ENCODE results near the gene TRHDE.

The TRHDE gene

GRCh38 chr12:72272091-72272661 lies at the start of gene TRHDE:
TRHDE (plus strand) TSS chr12:72272370; CDS start chr12:72272644, 274 bp downstream.
- DNase-seq (ENCODE audit: low read depth in 3 of 3, low spot score in 1 of 3): no peak

- no peak for DNase-seq (ENCODE audit: low read depth in 3 of 3, low spot score in 1 of 3)
Measured at GRCh38 chr12:72226510-72226909, 45.7 kb upstream of the TRHDE start.

DNA sequence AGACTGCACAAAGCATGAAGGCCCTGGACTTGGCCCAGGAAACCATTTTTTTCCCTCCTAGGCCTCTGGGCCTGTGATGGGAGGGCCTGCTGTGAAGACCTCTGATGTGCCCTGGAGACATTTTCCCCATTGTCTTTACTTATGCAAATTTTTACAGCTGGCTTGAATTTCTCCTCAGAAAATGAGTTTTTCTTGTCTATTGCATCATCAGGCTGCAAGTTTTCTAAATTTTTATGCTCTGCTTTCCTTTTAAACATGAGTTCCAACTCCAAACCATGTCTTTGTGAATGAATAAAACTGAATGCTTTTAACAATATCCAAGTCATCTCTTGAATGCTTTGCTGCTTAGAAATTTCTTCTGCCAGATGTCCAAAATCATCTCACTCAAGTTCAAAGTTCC lies 43.7 kb upstream of the TRHDE start:
- no peak for DNase-seq (ENCODE audit: low read depth in 3 of 3, low spot score in 1 of 3)

GRCh38 chr12:72230589-72230988 lies 41.6 kb upstream of the TRHDE start:
- no peak for DNase-seq (ENCODE audit: low read depth in 3 of 3, low spot score in 1 of 3)

GRCh38 chr12:72234886-72235285 lies 37.3 kb upstream of the TRHDE start:
- no peak for DNase-seq (ENCODE audit: low read depth in 3 of 3, low spot score in 1 of 3)

GRCh38 chr12:72236071-72236705 lies 36.0 kb upstream of the TRHDE start:
- no peak for DNase-seq (ENCODE audit: low read depth in 3 of 3, low spot score in 1 of 3)

- no peak for DNase-seq (ENCODE audit: low read depth in 3 of 3, low spot score in 1 of 3)
Measured at GRCh38 chr12:72241552-72241951, 30.6 kb upstream of the TRHDE start.

DNA sequence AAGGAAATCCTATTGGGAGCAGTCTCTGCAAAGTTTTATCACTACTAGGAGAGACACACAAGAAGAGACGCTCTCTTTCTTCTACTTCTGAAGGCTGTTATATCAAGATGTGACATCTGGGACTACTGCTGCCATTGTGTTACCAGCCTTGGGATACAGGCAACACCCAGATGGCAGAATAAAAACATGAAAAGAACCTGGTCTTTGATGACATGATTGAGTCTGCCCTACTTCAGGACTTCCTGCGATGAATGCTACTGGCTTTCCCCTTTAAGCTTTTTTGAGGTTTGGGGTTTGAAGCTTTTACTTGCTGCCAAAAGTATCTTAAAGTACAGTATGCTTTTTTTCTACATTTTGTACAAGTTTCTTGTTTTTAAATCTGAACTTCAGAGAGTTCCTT lies 29.2 kb upstream of the TRHDE start:
- DNase-seq (ENCODE audit: low read depth in 3 of 3, low spot score in 1 of 3): no peak

- no peak for DNase-seq (ENCODE audit: low read depth in 3 of 3, low spot score in 1 of 3)
Measured at GRCh38 chr12:72246370-72246769, 25.8 kb upstream of the TRHDE start.

- no peak for DNase-seq (ENCODE audit: low read depth in 3 of 3, low spot score in 1 of 3)
Measured at GRCh38 chr12:72250346-72250745, 21.8 kb upstream of the TRHDE start.

DNA sequence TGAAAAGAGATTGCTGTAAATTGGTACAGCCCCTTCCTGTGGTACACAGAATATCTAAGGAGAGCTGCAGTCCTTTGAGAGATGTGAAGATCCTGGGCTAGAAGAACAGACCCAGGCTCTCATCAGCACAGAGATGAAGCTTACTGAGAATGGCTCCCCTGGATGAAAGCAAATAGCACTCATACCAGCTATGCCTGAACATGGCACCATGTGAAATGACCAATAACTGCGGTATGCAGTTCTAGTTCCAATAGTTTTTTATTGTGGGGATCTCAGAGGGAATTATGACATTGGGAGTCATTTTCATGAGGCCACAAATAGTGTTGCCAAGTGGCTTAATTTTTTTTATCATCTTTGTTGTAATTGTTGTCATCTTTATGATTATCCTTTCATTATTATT lies 15.4 kb upstream of the TRHDE start:
- no peak for DNase-seq (ENCODE audit: low read depth in 3 of 3, low spot score in 1 of 3)

DNA sequence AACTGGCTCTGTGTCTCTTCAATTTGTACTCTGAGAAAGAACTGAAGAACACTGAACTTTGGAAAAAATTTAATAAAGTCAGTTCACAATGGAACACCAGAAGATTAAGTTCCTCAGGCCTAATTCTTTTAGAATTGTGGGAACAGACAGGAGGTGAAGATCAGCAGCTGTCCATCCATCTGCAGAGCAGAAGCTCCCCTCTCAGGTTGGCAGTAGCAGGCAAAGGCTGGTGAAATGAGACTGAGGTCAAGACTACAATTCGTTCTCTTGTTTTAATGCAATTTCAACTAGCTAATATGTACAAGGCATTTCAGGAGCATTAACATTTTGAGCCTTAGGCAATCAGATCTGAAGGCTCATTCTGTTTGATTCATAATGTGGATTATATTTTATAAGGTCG lies 10.3 kb upstream of the TRHDE start:
- DNase-seq (ENCODE audit: low read depth in 3 of 3, low spot score in 1 of 3): no peak

- no peak for DNase-seq (ENCODE audit: low read depth in 3 of 3, low spot score in 1 of 3)
Measured at GRCh38 chr12:72264548-72265175, 7.5 kb upstream of the TRHDE start.

DNA sequence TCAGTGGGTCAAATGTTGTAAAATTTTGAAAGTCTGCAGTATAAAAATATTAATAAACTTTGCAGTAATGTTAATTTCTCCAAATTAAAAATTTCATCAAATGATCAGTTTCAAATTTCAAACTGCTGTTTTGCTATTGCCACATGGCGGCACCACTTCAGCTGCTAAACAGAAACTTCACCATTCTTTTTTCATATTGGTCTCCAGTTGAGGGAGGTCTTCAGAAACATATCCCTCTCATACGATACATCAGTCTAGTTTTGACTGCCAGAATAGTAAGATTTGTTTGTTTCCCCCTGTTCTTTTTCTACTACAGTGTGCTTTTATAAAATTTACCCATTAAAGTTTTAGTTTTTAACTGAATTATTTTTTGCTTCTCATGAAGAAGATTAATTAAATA lies 4.2 kb upstream of the TRHDE start:
- DNase-seq (ENCODE audit: low read depth in 3 of 3, low spot score in 1 of 3): no peak

- no peak for DNase-seq (ENCODE audit: low read depth in 3 of 3, low spot score in 1 of 3)
Measured at GRCh38 chr12:72268386-72268785, 3.8 kb upstream of the TRHDE start.

- no peak for DNase-seq (ENCODE audit: low read depth in 3 of 3, low spot score in 1 of 3)
Measured at GRCh38 chr12:72269491-72269890, 2.7 kb upstream of the TRHDE start.

DNA sequence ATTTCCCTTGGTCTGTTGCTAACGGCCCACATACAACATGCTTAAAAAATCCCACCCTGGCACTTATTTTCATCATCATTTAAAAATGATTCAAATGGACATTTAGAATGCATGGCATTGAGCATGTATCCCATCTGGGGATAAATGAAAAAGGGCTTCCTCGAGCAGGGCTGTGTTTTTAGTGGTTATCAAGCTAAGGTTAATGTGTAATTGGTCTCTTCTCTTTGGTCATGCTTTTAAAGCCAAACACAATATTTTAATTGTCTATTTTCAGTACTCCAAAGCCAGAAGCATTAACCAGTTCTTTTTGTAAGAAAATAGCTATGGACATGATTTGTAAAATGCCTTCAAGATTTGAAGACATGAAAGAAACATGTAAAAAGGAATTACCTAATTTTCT lies 1.9 kb upstream of the TRHDE start:
- no peak for DNase-seq (ENCODE audit: low read depth in 3 of 3, low spot score in 1 of 3)

DNA sequence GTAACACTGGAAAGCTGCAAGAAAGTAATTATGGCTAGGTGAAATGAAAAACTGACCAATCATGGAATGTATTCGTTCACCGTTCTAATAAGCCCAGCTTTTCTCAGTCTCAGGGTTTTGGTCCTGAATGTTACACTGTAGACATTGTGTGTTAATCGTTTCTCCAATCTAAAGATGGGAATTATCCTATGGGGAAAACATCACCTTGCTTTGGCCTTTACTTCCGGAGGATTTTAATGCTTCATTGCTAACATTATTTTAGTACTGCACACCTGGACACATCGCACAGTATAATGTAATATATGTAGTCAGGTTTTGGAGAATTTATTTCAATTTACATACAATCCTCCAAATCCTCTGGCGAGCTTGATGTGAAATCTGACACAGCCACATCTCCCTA lies 1.2 kb upstream of the TRHDE start:
- no peak for DNase-seq (ENCODE audit: low read depth in 3 of 3, low spot score in 1 of 3)

- no peak for DNase-seq (ENCODE audit: low read depth in 3 of 3, low spot score in 1 of 3)
Measured at GRCh38 chr12:72271451-72272090, 599 bp upstream of the TRHDE start.

DNA sequence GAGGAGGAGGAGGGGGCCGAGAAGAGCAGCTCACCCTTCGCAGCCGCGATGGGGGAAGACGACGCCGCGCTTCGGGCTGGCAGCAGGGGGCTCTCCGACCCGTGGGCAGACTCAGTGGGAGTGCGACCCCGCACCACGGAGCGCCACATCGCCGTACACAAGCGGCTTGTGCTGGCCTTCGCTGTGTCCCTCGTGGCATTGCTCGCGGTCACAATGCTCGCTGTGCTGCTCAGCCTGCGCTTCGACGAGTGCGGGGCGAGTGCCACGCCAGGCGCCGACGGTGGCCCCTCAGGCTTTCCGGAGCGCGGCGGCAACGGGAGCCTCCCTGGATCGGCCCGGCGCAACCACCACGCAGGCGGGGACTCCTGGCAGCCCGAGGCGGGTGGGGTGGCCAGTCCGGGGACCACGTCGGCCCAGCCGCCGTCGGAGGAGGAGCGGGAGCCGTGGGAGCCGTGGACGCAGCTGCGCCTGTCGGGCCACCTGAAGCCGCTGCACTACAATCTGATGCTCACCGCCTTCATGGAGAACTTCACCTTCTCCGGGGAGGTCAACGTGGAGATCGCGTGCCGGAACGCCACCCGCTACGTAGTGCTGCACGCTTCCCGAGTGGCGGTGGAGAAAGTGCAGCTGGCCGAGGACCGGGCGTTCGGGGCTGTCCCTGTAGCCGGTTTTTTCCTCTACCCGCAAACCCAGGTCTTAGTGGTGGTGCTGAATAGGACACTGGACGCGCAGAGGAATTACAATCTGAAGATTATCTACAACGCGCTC lies 745 bp downstream of the TRHDE start:
- DNase-seq (ENCODE audit: low read depth in 3 of 3, low spot score in 1 of 3): no peak

GRCh38 chr12:72273499-72273837 lies 1.3 kb downstream of the TRHDE start:
- DNase-seq (ENCODE audit: low read depth in 3 of 3, low spot score in 1 of 3): no peak

- DNase-seq (ENCODE audit: low read depth in 3 of 3, low spot score in 1 of 3): no peak
Measured at GRCh38 chr12:72273851-72274351, 1.7 kb downstream of the TRHDE start.
